HepG2 (cell line): ENCODE measurements around the gene C20orf144. TPM values are rescaled to one million over a fixed set of nuclear protein-coding genes. Genes with fewer than 3 reads are reported as not detected.

Experiments used
- CCAR2 ChIP-seq: fragments of 200-400 bp; formaldehyde crosslinking; optimal IDR thresholded peaks from 2 replicates; pipeline ENCODE3; 2018; ENCODE audit warnings: low read depth, mild to moderate bottlenecking, low read length, moderate library complexity
- CENPT ChIP-seq: sonication (generic); formaldehyde crosslinking; IDR thresholded peaks from 2 replicates; pipeline ENCODE4 v1.8.0; 2022; ENCODE audit warnings: low read depth, mild to moderate bottlenecking, moderate library complexity, missing genetic modification reagents
- HMG20A ChIP-seq: IDR thresholded peaks from 2 replicates; pipeline ENCODE4 v1.6.1; 2016; ENCODE audit warnings: borderline replicate concordance
- NFIB ChIP-seq: sonication (generic); formaldehyde crosslinking; IDR thresholded peaks from 2 replicates; pipeline ENCODE4 v1.9.0; 2021; ENCODE audit warnings: missing genetic modification reagents, mild to moderate bottlenecking, borderline replicate concordance
- SP1 ChIP-seq, 2 experiments: fragments of 450-650 bp in 1 of 2; sonication (generic) in 1 of 2; formaldehyde crosslinking in 1 of 2; IDR thresholded peaks; 2 replicates each; pipeline versions ENCODE4 v1.4.0 to v1.6.1; 2016 to 2020; ENCODE audit warnings: missing genetic modification reagents in 1 of 2
- ZNF407 ChIP-seq: sonication (generic); formaldehyde crosslinking; IDR thresholded peaks from one replicate; pipeline ENCODE4 v1.5.1; 2020; ENCODE audit warnings: mild to moderate bottlenecking, missing genetic modification reagents; ENCODE audit errors: not compliant biosample characterization
- ZNF569 ChIP-seq: sonication (generic); formaldehyde crosslinking; IDR thresholded peaks from 2 replicates; pipeline ENCODE4 v1.5.0; 2020; ENCODE audit warnings: mild to moderate bottlenecking, missing genetic modification reagents, moderate library complexity, borderline replicate concordance
- ZSCAN25 ChIP-seq: sonication (generic); formaldehyde crosslinking; IDR thresholded peaks from 2 replicates; pipeline ENCODE4 v1.8.0; 2022; ENCODE audit warnings: mild to moderate bottlenecking, missing genetic modification reagents
- ZSCAN31 ChIP-seq: sonication (generic); formaldehyde crosslinking; IDR thresholded peaks from 2 replicates; pipeline ENCODE4 v1.5.0; 2020; ENCODE audit warnings: low read depth, mild to moderate bottlenecking, missing genetic modification reagents
- polyA plus RNA-seq, 8 experiments: library from polyadenylated mRNA; depleted of rRNA in 3 of 8; stranded (reverse) in 7 of 8; unstranded in 1 of 8; fragments of >200 nt; fragmentation: Illumina TruSeq in 4 of 8; extraction: Trizol in 4 of 8; gene quantifications; 2 replicates each; pipeline versions ENCODE4 v1.2.1 to v1.2.3, GENCODE V29; 2011 to 2016; ENCODE audit warnings: low read depth in 4 of 8, missing spikeins in 1 of 8, mixed read lengths in 1 of 8; ENCODE audit not compliant: insufficient read depth in 1 of 8
- total RNA-seq, 5 experiments: library from RNA; depleted of rRNA; stranded (reverse); fragments of >200 nt; fragmentation: Illumina TruSeq; extraction: Trizol; gene quantifications; 2 replicates each; pipeline ENCODE4 v1.2.3, GENCODE V29; 2016; ENCODE audit warnings: low read depth in 1 of 5
- TF ChIP-seq, protein P1 (sequence below): IDR thresholded peaks from 2 replicates; pipeline ENCODE4 v1.6.1; 2016; ENCODE audit warnings: low read depth, borderline replicate concordance
- TF ChIP-seq, protein P2 (sequence below): sonication (generic); formaldehyde crosslinking; IDR thresholded peaks from 2 replicates; pipeline ENCODE4 v1.9.0; 2021; ENCODE audit warnings: missing genetic modification reagents, borderline replicate concordance
- TF ChIP-seq, protein P3 (sequence below): sonication (generic); formaldehyde crosslinking; IDR thresholded peaks from 2 replicates; pipeline ENCODE4 v1.8.1; 2022; ENCODE audit warnings: mild to moderate bottlenecking, missing genetic modification reagents
- TF ChIP-seq, protein P4 (sequence below): sonication (generic); formaldehyde crosslinking; IDR thresholded peaks from 2 replicates; pipeline ENCODE4 v1.4.0; 2020; ENCODE audit warnings: missing genetic modification reagents, low read depth, mild to moderate bottlenecking, borderline replicate concordance
- TF ChIP-seq, protein P5 (sequence below): sonication (generic); formaldehyde crosslinking; IDR thresholded peaks from 2 replicates; pipeline ENCODE4 v1.8.0; 2022; ENCODE audit warnings: mild to moderate bottlenecking, missing genetic modification reagents, borderline replicate concordance

Gene C20orf144
- total and polyA plus RNA-seq, 2 of the 13 experiments (the other 11 are each of a cell fraction or from before 2014, with no cell fraction given), result 0.09 to 0.16 TPM

GRCh38 chr20:33672426-33673113 lies 10.4 kb downstream of the C20orf144 start (continued):
- TF ChIP-seq, protein P1, sequence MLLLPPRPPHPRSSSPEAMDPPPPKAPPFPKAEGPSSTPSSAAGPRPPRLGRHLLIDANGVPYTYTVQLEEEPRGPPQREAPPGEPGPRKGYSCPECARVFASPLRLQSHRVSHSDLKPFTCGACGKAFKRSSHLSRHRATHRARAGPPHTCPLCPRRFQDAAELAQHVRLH (CRISPR knock-in tag), result peak; percentile 68; the same call in 1 of the 2 replicates
- TF ChIP-seq NFIB (CRISPR knock-in tag) (no peak), CENPT (CRISPR knock-in tag) (no peak), SP1 (IDR thresholded peaks at IDR 0.05) (no peak), SP1 (CRISPR knock-in tag; IDR thresholded peaks at IDR 0.05) (no peak), ZSCAN25 (CRISPR knock-in tag) (0 out of 2 replicates have a peak, but pooled peaks have one; percentile 15), ZSCAN31 (CRISPR knock-in tag) (peak; percentile 27; the same call in 1 of the 2 replicates), ZNF407 (peak; percentile 50), CCAR2 (no peak), HMG20A (CRISPR knock-in tag) (no peak), ZNF569 (CRISPR knock-in tag) (0 out of 2 replicates have a peak, but pooled peaks have one; percentile 3)
- TF ChIP-seq, protein P2, sequence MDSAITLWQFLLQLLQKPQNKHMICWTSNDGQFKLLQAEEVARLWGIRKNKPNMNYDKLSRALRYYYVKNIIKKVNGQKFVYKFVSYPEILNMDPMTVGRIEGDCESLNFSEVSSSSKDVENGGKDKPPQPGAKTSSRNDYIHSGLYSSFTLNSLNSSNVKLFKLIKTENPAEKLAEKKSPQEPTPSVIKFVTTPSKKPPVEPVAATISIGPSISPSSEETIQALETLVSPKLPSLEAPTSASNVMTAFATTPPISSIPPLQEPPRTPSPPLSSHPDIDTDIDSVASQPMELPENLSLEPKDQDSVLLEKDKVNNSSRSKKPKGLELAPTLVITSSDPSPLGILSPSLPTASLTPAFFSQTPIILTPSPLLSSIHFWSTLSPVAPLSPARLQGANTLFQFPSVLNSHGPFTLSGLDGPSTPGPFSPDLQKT (CRISPR knock-in tag), result no peak
- TF ChIP-seq, protein P3, sequence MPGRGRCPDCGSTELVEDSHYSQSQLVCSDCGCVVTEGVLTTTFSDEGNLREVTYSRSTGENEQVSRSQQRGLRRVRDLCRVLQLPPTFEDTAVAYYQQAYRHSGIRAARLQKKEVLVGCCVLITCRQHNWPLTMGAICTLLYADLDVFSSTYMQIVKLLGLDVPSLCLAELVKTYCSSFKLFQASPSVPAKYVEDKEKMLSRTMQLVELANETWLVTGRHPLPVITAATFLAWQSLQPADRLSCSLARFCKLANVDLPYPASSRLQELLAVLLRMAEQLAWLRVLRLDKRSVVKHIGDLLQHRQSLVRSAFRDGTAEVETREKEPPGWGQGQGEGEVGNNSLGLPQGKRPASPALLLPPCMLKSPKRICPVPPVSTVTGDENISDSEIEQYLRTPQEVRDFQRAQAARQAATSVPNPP (CRISPR knock-in tag), result no peak
- TF ChIP-seq, protein P4, sequence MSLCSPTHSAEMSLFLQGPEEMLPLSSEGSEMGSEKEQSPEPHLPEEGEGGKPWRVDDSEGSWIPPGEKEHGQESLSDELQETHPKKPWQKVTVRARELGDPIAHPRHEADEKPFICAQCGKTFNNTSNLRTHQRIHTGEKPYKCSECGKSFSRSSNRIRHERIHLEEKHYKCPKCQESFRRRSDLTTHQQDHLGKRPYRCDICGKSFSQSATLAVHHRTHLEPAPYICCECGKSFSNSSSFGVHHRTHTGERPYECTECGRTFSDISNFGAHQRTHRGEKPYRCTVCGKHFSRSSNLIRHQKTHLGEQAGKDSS, result peak; percentile 32; the same call in 1 of the 2 replicates
- TF ChIP-seq, protein P5, sequence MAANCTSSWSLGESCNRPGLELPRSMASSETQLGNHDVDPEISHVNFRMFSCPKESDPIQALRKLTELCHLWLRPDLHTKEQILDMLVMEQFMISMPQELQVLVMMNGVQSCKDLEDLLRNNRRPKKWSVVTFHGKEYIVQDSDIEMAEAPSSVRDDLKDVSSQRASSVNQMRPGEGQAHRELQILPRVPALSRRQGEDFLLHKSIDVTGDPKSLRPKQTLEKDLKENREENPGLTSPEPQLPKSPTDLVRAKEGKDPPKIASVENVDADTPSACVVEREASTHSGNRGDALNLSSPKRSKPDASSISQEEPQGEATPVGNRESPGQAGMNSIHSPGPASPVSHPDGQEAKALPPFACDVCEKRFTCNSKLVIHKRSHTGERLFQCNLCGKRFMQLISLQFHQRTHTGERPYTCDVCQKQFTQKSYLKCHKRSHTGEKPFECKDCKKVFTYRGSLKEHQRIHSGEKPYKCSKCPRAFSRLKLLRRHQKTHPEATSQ, result no peak
